Measurements from ENCODE around the gene NR2C2.
A peak's percentile ranks its signal among the peaks of the same experiment; 100 is the strongest.

NR2C2 gene

GRCh38 chr3:15023719-15024118 lies 76.3 kb downstream of the NR2C2 start:
- TF ChIP-seq CREB5 (CRISPR knock-in tag; IDR thresholded peaks at IDR 0.05; ENCODE audit: low read depth) (no peak), ISL1 (CRISPR knock-in tag; IDR thresholded peaks at IDR 0.05) (no peak), TCF4 (CRISPR knock-in tag; IDR thresholded peaks at IDR 0.05; ENCODE audit: borderline replicate concordance) (0 out of 2 replicates have a peak, but pooled peaks have one; percentile 21)
- ATAC-seq: no peak

- no peak for TF ChIP-seq TCF4 (CRISPR knock-in tag; IDR thresholded peaks at IDR 0.05; ENCODE audit: borderline replicate concordance)
- no peak for ATAC-seq
Observed at GRCh38 chr3:15029625-15030024, 82.2 kb downstream of the NR2C2 start.

GRCh38 chr3:15032650-15033049 lies 85.3 kb downstream of the NR2C2 start:
- no peak for ATAC-seq
- no peak for TF ChIP-seq ZNF565 (CRISPR knock-in tag; conservative IDR thresholded peaks at IDR 0.05; ENCODE audit: low read depth)
- no peak for TF ChIP-seq BACH2 (CRISPR knock-in tag; IDR thresholded peaks at IDR 0.05; ENCODE audit: borderline replicate concordance)
- TF ChIP-seq PATZ1 (CRISPR knock-in tag; IDR thresholded peaks at IDR 0.05; ENCODE audit: borderline replicate concordance): no peak
- no peak for TF ChIP-seq ARNTL (CRISPR knock-in tag; IDR thresholded peaks at IDR 0.05; ENCODE audit: borderline replicate concordance, low read depth)
- no peak for TF ChIP-seq CSRNP3 (CRISPR knock-in tag; IDR thresholded peaks at IDR 0.05)
- no peak for TF ChIP-seq PPARA (CRISPR knock-in tag; IDR thresholded peaks at IDR 0.05; ENCODE audit: borderline replicate concordance)
- TF ChIP-seq ISL1 (CRISPR knock-in tag; IDR thresholded peaks at IDR 0.05): no peak

GRCh38 chr3:15033103-15033502 lies 85.7 kb downstream of the NR2C2 start:
- ATAC-seq: no peak
- TF ChIP-seq BACH2 (CRISPR knock-in tag; IDR thresholded peaks at IDR 0.05; ENCODE audit: borderline replicate concordance) (no peak), ESRRG (CRISPR knock-in tag; IDR thresholded peaks at IDR 0.05) (no peak), SNAI2 (CRISPR knock-in tag; IDR thresholded peaks at IDR 0.05) (no peak), CSRNP3 (CRISPR knock-in tag; IDR thresholded peaks at IDR 0.05) (no peak), POU6F1 (CRISPR knock-in tag; IDR thresholded peaks at IDR 0.05; ENCODE audit: borderline replicate concordance, low read depth) (no peak), TOX (CRISPR knock-in tag; IDR thresholded peaks at IDR 0.05; ENCODE audit: borderline replicate concordance) (no peak), ZC3H10 (CRISPR knock-in tag; IDR thresholded peaks at IDR 0.05) (no peak), GLIS3 (CRISPR knock-in tag; IDR thresholded peaks at IDR 0.05) (no peak), PATZ1 (CRISPR knock-in tag; IDR thresholded peaks at IDR 0.05; ENCODE audit: borderline replicate concordance) (no peak), ZNF8 (CRISPR knock-in tag; IDR thresholded peaks at IDR 0.05) (no peak), ZNF70 (CRISPR knock-in tag; IDR thresholded peaks at IDR 0.05) (no peak), RARB (CRISPR knock-in tag; IDR thresholded peaks at IDR 0.05) (no peak), OSR1 (CRISPR knock-in tag; IDR thresholded peaks at IDR 0.05) (no peak), TCF4 (CRISPR knock-in tag; IDR thresholded peaks at IDR 0.05; ENCODE audit: borderline replicate concordance) (no peak), PPARA (CRISPR knock-in tag; IDR thresholded peaks at IDR 0.05; ENCODE audit: borderline replicate concordance) (no peak), ZFP30 (CRISPR knock-in tag; IDR thresholded peaks at IDR 0.05) (no peak), ZFP3 (CRISPR knock-in tag; IDR thresholded peaks at IDR 0.05) (no peak), ISL1 (CRISPR knock-in tag; IDR thresholded peaks at IDR 0.05) (no peak), TSHZ2 (CRISPR knock-in tag; IDR thresholded peaks at IDR 0.05) (no peak), ZNF565 (CRISPR knock-in tag; conservative IDR thresholded peaks at IDR 0.05; ENCODE audit: low read depth) (no peak)
